ENCODE results near the gene CCND3. TPM values are rescaled to one million over a fixed set of nuclear protein-coding genes. Genes with fewer than 3 reads are reported as not detected.

Gene CCND3
- polyA plus RNA-seq, 4 donors: 34.0 to 83.0 (median 48.4) TPM

DNA sequence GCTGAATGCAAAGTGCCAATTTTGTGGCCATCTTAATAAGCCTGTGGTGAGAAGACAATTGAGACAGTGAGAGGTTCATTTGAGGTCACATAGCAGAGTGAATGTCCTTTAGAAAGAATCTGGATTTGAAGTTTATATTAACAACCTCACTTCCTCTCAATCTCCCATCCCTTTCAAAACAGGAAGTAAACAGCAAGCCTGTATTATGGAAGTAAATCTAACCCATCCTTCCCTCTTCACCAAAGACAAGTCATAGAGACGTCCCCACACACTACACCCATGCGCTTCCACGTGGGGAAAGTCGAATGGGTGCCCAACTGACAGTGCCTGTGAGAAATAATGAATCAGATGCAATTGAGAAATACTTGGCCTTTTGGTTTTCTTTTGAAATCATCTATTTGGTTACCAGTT is 28.8 kb upstream of the CCND3 start:
- FAIRE-seq (no peak), DNase-seq (no peak)
- 38 to 74% (median 66%) methylated on average over 4 of the region's 4 CpGs for WGBS, 3 donors
- H3K27me3 ChIP-seq (ENCODE audit: control insufficient read depth in 3 of 3, insufficient read depth in 3 of 3, low read length in 3 of 3): no peaks in the 10 kb centered on the region
- no peak overlapping the region for H3K27ac ChIP-seq (ENCODE audit: low read depth in 1 of 3, low read length in 2 of 3)
- H3K4me1 ChIP-seq (ENCODE audit: control insufficient read depth in 3 of 3, insufficient read depth in 2 of 3, low read depth in 1 of 3, low read length in 2 of 3): no peaks in the 10 kb centered on the region
- no peaks in the 10 kb centered on the region for H3K9me3 ChIP-seq (ENCODE audit: control insufficient read depth in 2 of 2, insufficient read depth in 1 of 2, low read depth in 1 of 2, low read length in 1 of 2)
- H3K36me3 ChIP-seq (ENCODE audit: control insufficient read depth in 3 of 3, insufficient read depth in 2 of 3, low read depth in 1 of 3, low read length in 3 of 3): no peaks in the 10 kb centered on the region
- H3K4me3 ChIP-seq (ENCODE audit: low read depth in 1 of 3, low read length in 3 of 3): no peak overlapping the region

DNA sequence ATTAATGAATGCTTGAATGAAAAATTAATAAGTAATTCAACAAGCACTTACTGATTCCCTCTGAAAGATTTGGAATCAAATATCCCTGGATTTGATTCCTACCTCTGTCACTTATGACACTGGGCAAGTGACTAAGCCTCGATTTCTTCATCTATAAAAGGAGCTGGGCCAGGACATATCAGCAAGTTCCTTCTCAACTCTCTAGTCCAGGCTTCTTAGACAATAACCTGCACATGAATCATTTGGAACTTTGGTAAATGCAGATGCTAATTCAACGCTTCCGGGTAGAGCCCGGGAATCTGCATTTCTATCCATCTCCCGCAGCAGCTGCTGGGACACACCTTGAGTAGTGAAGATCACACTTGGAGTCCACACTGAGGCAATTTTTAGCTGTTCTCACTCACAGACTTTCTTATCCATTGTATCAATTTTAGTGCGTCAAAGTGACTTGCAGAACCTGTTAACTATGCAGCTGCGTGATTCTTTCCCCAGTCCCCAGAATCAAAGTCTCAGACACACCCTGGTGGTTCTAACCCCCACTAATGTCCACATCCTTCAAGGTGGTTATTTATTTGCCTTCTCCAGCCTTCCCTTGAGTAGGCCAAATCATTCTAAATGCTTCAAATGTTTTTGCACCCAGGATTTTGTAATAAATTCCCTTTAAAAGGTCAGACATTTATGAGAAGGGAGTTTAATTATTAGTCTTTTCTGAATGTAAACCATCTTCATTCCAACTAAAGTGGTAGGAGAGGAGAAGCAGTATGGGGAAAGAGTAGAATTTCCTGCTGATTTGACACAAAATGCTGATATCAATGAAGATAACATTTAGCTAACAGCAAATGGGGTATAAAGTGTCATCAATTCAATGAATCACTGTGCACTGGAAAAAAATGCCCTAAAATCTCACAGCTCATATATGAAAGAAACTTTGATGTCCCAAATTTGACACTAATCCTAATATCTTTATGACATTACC is 26.0 kb upstream of the CCND3 start:
- 17 to 63% (median 37%) methylated on average over 7 of the region's 7 CpGs for WGBS, 3 donors
- peak; percentile 42 to 58 for DNase-seq
- Histone ChIP-seq H3K36me3 (ENCODE audit: control insufficient read depth in 3 of 3, insufficient read depth in 2 of 3, low read depth in 1 of 3, low read length in 3 of 3) (no peaks in the 10 kb centered on the region), H3K27ac (ENCODE audit: low read depth in 1 of 3, low read length in 2 of 3) (no peak overlapping the region), H3K9me3 (ENCODE audit: control insufficient read depth in 2 of 2, insufficient read depth in 1 of 2, low read depth in 1 of 2, low read length in 1 of 2) (no peaks in the 10 kb centered on the region), H3K27me3 (ENCODE audit: control insufficient read depth in 3 of 3, insufficient read depth in 3 of 3, low read length in 3 of 3) (no peaks in the 10 kb centered on the region), H3K4me1 (ENCODE audit: control insufficient read depth in 3 of 3, insufficient read depth in 2 of 3, low read depth in 1 of 3, low read length in 2 of 3) (no peaks in the 10 kb centered on the region), H3K4me3 (ENCODE audit: low read depth in 1 of 3, low read length in 3 of 3) (no peak overlapping the region)
- no peak for FAIRE-seq

- no peaks in the 10 kb centered on the region for H3K9me3 ChIP-seq (ENCODE audit: control insufficient read depth in 2 of 2, insufficient read depth in 1 of 2, low read depth in 1 of 2, low read length in 1 of 2)
- no peak for FAIRE-seq
- no peaks in the 10 kb centered on the region for H3K4me1 ChIP-seq (ENCODE audit: control insufficient read depth in 3 of 3, insufficient read depth in 2 of 3, low read depth in 1 of 3, low read length in 2 of 3)
- 80 to 88% (median 86%) methylated on average over 4 of the region's 4 CpGs for WGBS, 3 donors
- no peaks in the 10 kb centered on the region for H3K36me3 ChIP-seq (ENCODE audit: control insufficient read depth in 3 of 3, insufficient read depth in 2 of 3, low read depth in 1 of 3, low read length in 3 of 3)
- no peaks in the 10 kb centered on the region for H3K27me3 ChIP-seq (ENCODE audit: control insufficient read depth in 3 of 3, insufficient read depth in 3 of 3, low read length in 3 of 3)
- no peak for DNase-seq
- no peak overlapping the region for H3K4me3 ChIP-seq (ENCODE audit: low read depth in 1 of 3, low read length in 3 of 3)
- H3K27ac ChIP-seq (ENCODE audit: low read depth in 1 of 3, low read length in 2 of 3): no peak overlapping the region
Measured at GRCh38 chr6:41966961-41967311, 25.3 kb upstream of the CCND3 start.

GRCh38 chr6:41966214-41966920 is 24.8 kb upstream of the CCND3 start:
- DNase-seq (no peak), FAIRE-seq (no peak)
- H3K36me3 ChIP-seq (ENCODE audit: control insufficient read depth in 3 of 3, insufficient read depth in 2 of 3, low read depth in 1 of 3, low read length in 3 of 3): no peaks in the 10 kb centered on the region
- WGBS, 3 donors: 74 to 94% (median 77%) methylated on average over 4 to 5 of the region's 5 CpGs
- no peaks in the 10 kb centered on the region for H3K9me3 ChIP-seq (ENCODE audit: control insufficient read depth in 2 of 2, insufficient read depth in 1 of 2, low read depth in 1 of 2, low read length in 1 of 2)
- no peak overlapping the region for H3K4me3 ChIP-seq (ENCODE audit: low read depth in 1 of 3, low read length in 3 of 3)
- H3K4me1 ChIP-seq (ENCODE audit: control insufficient read depth in 3 of 3, insufficient read depth in 2 of 3, low read depth in 1 of 3, low read length in 2 of 3): no peaks in the 10 kb centered on the region
- H3K27me3 ChIP-seq (ENCODE audit: control insufficient read depth in 3 of 3, insufficient read depth in 3 of 3, low read length in 3 of 3): no peaks in the 10 kb centered on the region
- no peak overlapping the region for H3K27ac ChIP-seq (ENCODE audit: low read depth in 1 of 3, low read length in 2 of 3)

GRCh38 chr6:41965429-41966213 is 24.0 kb upstream of the CCND3 start:
- FAIRE-seq: no peak
- 69 to 81% (median 73%) methylated on average over 11 of the region's 11 CpGs for WGBS, 3 donors
- H3K4me3 ChIP-seq (ENCODE audit: low read depth in 1 of 3, low read length in 3 of 3): no peak overlapping the region
- H3K36me3 ChIP-seq (ENCODE audit: control insufficient read depth in 3 of 3, insufficient read depth in 2 of 3, low read depth in 1 of 3, low read length in 3 of 3): no peaks in the 10 kb centered on the region
- H3K9me3 ChIP-seq (ENCODE audit: control insufficient read depth in 2 of 2, insufficient read depth in 1 of 2, low read depth in 1 of 2, low read length in 1 of 2): no peaks in the 10 kb centered on the region
- H3K27me3 ChIP-seq (ENCODE audit: control insufficient read depth in 3 of 3, insufficient read depth in 3 of 3, low read length in 3 of 3): no peaks in the 10 kb centered on the region
- no peak overlapping the region for H3K27ac ChIP-seq (ENCODE audit: low read depth in 1 of 3, low read length in 2 of 3)
- no peaks in the 10 kb centered on the region for H3K4me1 ChIP-seq (ENCODE audit: control insufficient read depth in 3 of 3, insufficient read depth in 2 of 3, low read depth in 1 of 3, low read length in 2 of 3)
- DNase-seq: peak in 1 of 2 donors; percentile 12

- FAIRE-seq (no peak), DNase-seq (no peak)
Measured at GRCh38 chr6:41964201-41964887, 22.7 kb upstream of the CCND3 start.

DNA sequence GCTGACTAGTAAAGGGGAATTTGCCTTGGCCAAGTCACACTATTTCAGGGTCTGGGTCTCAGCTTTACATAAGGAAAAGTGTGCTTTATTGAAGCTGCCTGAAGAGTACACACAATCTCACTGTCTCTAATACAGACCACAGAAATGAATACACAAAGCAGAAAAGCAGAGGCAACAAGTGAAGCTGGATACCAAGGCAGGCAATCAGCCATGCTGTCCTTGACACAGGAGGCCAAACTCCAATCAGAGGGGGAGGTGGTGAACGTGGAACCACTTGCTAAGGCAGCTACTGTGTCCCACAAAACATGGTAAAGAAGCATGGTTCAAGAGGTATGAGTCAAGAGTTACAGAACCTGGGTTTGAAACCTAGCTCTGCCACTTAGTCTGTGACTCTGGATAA is 21.8 kb upstream of the CCND3 start:
- Histone ChIP-seq H3K27me3 (ENCODE audit: control insufficient read depth in 3 of 3, insufficient read depth in 3 of 3, low read length in 3 of 3) (no peaks in the 10 kb centered on the region), H3K36me3 (ENCODE audit: control insufficient read depth in 3 of 3, insufficient read depth in 2 of 3, low read depth in 1 of 3, low read length in 3 of 3) (no peaks in the 10 kb centered on the region), H3K9me3 (ENCODE audit: control insufficient read depth in 2 of 2, insufficient read depth in 1 of 2, low read depth in 1 of 2, low read length in 1 of 2) (no peaks in the 10 kb centered on the region), H3K4me1 (ENCODE audit: control insufficient read depth in 3 of 3, insufficient read depth in 2 of 3, low read depth in 1 of 3, low read length in 2 of 3) (no peaks in the 10 kb centered on the region), H3K4me3 (ENCODE audit: low read depth in 1 of 3, low read length in 3 of 3) (no peak overlapping the region), H3K27ac (ENCODE audit: low read depth in 1 of 3, low read length in 2 of 3) (no peak overlapping the region)
- WGBS, 3 donors: 0 to 48% (median 27%) methylated on average over 1 of the region's 1 CpG
- DNase-seq (no peak), FAIRE-seq (no peak)

More at GRCh38 chr6:41964201-41964887, 22.7 kb upstream of the CCND3 start:
- H3K27ac ChIP-seq (ENCODE audit: low read depth in 1 of 3, low read length in 2 of 3): no peak overlapping the region
- WGBS, 3 donors: 74 to 85% (median 75%) methylated on average over 2 of the region's 2 CpGs
- H3K36me3 ChIP-seq (ENCODE audit: control insufficient read depth in 3 of 3, insufficient read depth in 2 of 3, low read depth in 1 of 3, low read length in 3 of 3): no peaks in the 10 kb centered on the region
- H3K4me1 ChIP-seq (ENCODE audit: control insufficient read depth in 3 of 3, insufficient read depth in 2 of 3, low read depth in 1 of 3, low read length in 2 of 3): no peaks in the 10 kb centered on the region
- H3K27me3 ChIP-seq (ENCODE audit: control insufficient read depth in 3 of 3, insufficient read depth in 3 of 3, low read length in 3 of 3): no peaks in the 10 kb centered on the region
- no peaks in the 10 kb centered on the region for H3K9me3 ChIP-seq (ENCODE audit: control insufficient read depth in 2 of 2, insufficient read depth in 1 of 2, low read depth in 1 of 2, low read length in 1 of 2)
- no peak overlapping the region for H3K4me3 ChIP-seq (ENCODE audit: low read depth in 1 of 3, low read length in 3 of 3)

DNA sequence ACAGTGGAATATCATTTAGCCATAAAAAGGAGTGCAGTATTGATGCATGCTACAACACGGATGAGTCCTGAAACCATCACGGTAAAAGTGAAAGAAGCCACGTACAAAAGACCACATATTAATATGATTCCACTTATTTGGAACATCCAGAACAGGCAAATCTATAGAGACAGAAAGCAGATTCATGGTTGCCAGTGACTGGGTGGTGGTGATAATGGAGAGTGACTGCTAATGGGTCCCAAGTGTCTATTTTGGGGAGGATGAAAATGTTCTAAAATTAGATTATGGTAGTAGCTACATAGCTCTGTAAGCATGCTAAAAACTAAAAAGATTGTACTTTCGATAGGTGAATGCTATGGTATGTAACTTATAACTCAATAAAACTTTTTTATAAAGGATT is 18.4 kb upstream of the CCND3 start:
- FAIRE-seq (no peak), DNase-seq (no peak)
- Histone ChIP-seq H3K9me3 (ENCODE audit: control insufficient read depth in 2 of 2, insufficient read depth in 1 of 2, low read depth in 1 of 2, low read length in 1 of 2) (no peaks in the 10 kb centered on the region), H3K4me1 (ENCODE audit: control insufficient read depth in 3 of 3, insufficient read depth in 2 of 3, low read depth in 1 of 3, low read length in 2 of 3) (no peaks in the 10 kb centered on the region), H3K27me3 (ENCODE audit: control insufficient read depth in 3 of 3, insufficient read depth in 3 of 3, low read length in 3 of 3) (no peaks in the 10 kb centered on the region), H3K36me3 (ENCODE audit: control insufficient read depth in 3 of 3, insufficient read depth in 2 of 3, low read depth in 1 of 3, low read length in 3 of 3) (peaks cover 0 to 2% (median 0%) of the 10 kb centered on the region in 3 donors), H3K27ac (ENCODE audit: low read depth in 1 of 3, low read length in 2 of 3) (no peak overlapping the region), H3K4me3 (ENCODE audit: low read depth in 1 of 3, low read length in 3 of 3) (no peak overlapping the region)
- 87 to 96% (median 91%) methylated on average over 4 of the region's 4 CpGs for WGBS, 3 donors

Data from small intestine (tissue), 7 donors.